Measurements from ENCODE around the gene SLC28A1.
"Not testable (repeated sequence)": the region's sequence is repeated elsewhere in the genome, so short reads cannot be mapped to it uniquely, and the experiment has no call there.

The SLC28A1 gene

GRCh38 chr15:84910928-84911623 is 26.6 kb downstream of the SLC28A1 start:
- peak; percentile 39 for DNase-seq

GRCh38 chr15:84911879-84912660 is 27.6 kb downstream of the SLC28A1 start:
- DNase-seq: no peak

GRCh38 chr15:84913360-84913723 is 28.9 kb downstream of the SLC28A1 start:
- no peak for DNase-seq

DNA sequence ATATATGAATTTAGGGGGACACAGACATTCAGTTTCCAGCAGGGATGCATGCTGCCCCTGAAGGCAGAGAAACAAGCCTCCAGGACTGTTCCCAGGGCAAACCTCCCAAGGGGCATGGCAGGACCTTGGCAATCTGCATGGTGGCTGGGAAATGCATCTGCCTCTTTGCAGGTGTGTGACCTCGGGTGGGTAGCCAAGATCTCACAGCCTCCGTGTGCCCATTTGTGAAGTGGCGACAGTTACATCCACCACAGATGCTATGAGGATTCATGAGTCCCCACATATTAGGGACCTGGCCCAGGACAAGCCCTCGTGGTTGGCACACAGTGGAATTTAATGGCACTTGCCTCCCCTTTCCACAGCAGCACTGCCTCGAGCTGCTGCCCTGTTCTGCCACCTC is 29.9 kb downstream of the SLC28A1 start:
- no peak for DNase-seq

GRCh38 chr15:84914909-84915605 is 30.6 kb downstream of the SLC28A1 start:
- peak; percentile 30 for DNase-seq

DNA sequence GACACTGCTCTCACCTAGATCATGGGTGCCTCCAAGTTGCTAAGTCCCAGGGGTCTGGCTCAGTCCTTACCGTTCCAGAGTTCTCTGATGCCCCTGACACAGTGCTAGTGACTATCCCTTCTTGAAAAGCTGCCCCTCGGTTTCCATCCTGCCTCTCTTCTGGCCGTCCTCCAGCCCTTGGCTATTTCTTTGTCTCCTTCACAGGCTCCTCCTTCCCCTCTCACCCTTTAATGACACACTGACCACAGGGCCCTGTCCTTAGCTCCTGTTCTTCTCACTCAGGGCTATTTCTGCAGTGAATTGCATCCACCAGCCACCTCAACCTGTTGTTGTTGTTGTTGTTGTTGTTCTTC is 31.1 kb downstream of the SLC28A1 start:
- DNase-seq: no peak

DNA sequence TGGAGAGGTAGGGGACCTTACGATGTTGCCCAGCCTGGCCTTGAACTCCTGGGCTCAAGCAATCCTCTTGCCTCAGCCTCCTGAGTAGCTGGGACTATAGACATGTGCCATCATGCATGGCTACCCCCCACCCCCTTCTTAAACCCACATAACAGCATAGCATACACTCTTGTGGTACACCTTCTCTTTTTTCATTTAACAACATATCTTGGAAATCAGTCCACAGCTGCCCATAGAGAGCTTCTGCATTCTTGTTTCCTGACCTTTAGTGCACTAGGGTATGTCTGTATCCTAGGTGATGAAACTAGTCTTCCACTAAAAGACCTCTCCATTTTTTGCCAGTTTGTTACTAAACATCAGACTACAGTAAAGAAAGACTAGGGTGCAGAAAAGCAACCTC is 33.0 kb downstream of the SLC28A1 start:
- DNase-seq: no peak

DNA sequence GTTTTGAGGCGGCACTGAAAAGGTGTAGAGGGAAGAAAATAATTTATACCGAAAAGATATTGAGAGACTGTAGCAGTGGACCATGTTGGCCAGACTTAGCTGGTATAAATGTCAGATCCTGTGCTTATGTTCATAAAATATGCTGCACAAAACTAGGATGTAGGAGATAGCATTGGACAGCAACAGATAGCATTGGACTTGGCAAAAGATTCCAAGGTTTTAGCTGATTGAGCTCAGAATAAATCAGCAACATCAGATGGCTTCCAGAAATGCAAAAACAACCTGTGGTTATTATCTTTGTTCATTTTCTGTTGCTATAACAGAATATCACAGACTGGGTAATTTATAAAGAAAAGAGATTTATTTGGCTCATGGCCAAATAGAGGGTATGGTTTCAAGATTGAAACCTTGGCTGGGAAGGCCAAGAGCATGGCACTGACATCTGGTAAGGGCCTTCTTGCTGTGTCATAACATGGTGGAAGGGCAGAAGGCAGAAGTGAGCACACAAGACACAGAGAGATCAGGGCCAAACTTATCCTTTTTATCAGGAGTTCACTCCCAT is 34.7 kb downstream of the SLC28A1 start:
- DNase-seq: no peak

- DNase-seq: no peak
Measured at GRCh38 chr15:84921121-84921520, 36.7 kb downstream of the SLC28A1 start.

DNA sequence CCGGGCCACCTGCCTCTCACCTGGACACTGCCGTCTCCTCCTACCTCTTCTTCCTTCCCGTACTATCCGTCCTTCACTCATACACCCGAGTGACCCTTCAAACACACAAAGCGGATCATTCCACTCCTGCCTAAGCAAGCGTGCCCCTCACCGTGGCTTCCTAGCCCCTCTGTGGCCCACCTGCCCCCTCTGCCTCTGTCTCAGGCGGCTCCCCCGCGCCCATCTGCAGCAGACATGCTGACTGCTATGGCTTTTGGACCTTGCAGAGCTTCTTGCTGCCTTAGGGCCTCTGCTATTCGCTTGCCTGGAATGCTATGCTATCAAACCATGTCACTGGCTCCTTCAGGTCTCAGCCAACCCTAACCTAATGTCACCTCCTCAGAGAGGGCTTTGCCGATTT is 38.1 kb downstream of the SLC28A1 start:
- no peak for DNase-seq

- no peak for DNase-seq
Measured at GRCh38 chr15:84924077-84924731, 39.7 kb downstream of the SLC28A1 start.

GRCh38 chr15:84924821-84925569 is 40.5 kb downstream of the SLC28A1 start:
- DNase-seq: not testable (repeated sequence)

- no peak for DNase-seq
Measured at GRCh38 chr15:84925906-84926305, 41.4 kb downstream of the SLC28A1 start.

- no peak for DNase-seq
Measured at GRCh38 chr15:84926491-84927230, 42.2 kb downstream of the SLC28A1 start.

- no peak for DNase-seq
Measured at GRCh38 chr15:84928843-84929168, 44.3 kb downstream of the SLC28A1 start.

DNA sequence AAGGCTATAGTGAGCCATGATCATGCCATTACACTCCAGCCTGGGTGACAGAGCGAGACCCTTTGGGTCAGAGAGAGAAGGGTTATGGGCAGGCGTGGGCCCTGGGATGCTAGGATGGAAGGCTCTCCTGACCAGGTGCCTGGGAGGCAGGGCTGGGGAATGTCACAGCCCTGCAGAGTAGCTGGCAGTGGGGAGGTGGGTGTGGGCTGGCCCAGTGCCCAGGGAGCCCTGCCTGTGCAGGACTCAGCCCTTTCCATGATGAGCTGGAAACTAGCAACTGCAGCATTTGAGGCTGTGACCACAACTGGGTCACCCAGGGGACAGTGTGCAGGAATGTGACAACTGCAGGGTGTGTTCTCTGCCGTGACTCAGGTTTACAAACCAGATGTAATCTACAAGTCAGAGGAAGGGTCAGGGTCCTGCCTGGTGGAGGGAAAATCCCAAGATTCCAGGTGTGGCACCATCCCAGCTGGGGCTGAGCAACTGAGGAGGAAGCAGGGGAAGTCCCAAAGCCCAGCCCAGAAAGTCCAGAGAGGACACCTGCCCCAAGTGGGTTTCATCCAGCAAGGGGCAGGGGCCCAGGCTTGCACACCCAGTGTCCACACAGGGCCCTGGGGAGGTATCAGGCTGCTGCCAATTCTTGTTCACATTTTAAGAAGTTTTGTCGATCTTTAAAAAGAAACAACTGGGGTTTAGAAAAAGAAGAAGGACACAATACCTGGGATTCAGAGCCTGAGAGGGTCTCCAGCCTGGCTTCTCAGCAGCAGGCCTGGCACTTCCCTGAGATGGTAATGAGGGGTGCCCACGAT is 45.5 kb downstream of the SLC28A1 start:
- DNase-seq: no peak

DNA sequence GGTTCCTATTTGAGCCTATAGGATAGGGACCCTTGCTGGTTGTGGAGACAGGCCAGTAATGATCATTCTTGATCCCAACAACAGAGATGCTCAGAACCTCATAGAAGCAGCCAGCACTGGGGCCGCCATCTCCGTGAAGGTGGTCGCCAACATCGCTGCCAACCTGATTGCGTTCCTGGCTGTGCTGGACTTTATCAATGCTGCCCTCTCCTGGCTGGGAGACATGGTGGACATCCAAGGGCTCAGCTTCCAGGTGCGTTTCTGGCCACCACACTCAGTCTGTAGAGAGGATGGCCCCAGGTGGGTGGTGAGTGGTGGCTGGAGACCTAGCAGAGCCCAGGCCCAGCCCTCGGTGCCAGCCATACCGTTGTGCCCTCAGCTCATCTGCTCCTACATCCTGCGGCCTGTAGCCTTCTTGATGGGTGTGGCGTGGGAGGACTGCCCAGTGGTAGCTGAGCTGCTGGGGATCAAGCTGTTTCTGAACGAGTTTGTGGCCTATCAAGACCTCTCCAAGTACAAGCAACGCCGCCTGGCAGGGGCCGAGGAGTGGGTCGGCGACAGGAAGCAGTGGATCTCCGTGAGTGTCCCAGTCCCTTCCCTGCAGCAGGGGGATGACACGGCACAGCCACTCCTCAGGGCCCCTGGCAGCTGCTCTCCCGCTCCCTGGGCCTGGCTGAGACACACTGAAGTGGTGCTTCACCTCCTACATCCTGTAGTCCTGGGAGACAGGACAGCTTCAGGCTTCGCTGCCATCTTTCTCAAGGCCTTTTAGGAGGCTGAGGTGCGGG is 50.7 kb downstream of the SLC28A1 start:
- no peak for DNase-seq

GRCh38 chr15:84937144-84937543 is 52.7 kb downstream of the SLC28A1 start:
- no peak for DNase-seq

- DNase-seq: no peak
Measured at GRCh38 chr15:84938726-84939125, 54.3 kb downstream of the SLC28A1 start.

- no peak for DNase-seq
Measured at GRCh38 chr15:84940399-84940798, 55.9 kb downstream of the SLC28A1 start.

Data from NCI-H2227 treated with DMSO at 0.1 percent for 48 hours (cell line).